HUES48 (cell line): ENCODE data around the gene LRBA.

Experiments
- H3K27ac ChIP-seq: one replicate; pipeline ENCODE4 v1.7.0; 2013; ENCODE audit warnings: low read depth, low read length, inconsistent platforms
- H3K27me3 ChIP-seq: 2 replicates; pipeline ENCODE4 v1.6.1; 2013; ENCODE audit warnings: mild to moderate bottlenecking, low read length; ENCODE audit not compliant: control insufficient read depth, insufficient read depth
- H3K36me3 ChIP-seq: 2 replicates; pipeline ENCODE4 v1.6.1; 2013; ENCODE audit warnings: low read length; ENCODE audit not compliant: control insufficient read depth, insufficient read depth
- H3K4me1 ChIP-seq: 2 replicates; pipeline ENCODE4 v1.6.1; 2013; ENCODE audit warnings: mild to moderate bottlenecking, low read length; ENCODE audit not compliant: control insufficient read depth, insufficient read depth
- H3K4me3 ChIP-seq: 2 replicates; pipeline ENCODE4 v1.5.1; 2013; ENCODE audit warnings: mild to moderate bottlenecking, low read depth, low read length
- H3K9ac ChIP-seq: 2 replicates; pipeline ENCODE4 v1.6.1; 2013; ENCODE audit warnings: mild to moderate bottlenecking, low read depth, low read length, moderate library complexity
- H3K9me3 ChIP-seq: 2 replicates; pipeline ENCODE4 v1.6.1; 2013; ENCODE audit warnings: low read length; ENCODE audit not compliant: control insufficient read depth, insufficient read depth

LRBA gene

GRCh38 chr4:150259861-150260567, 755.1 kb downstream of the LRBA start:
- Histone ChIP-seq H3K9ac (no peak overlapping the region), H3K9me3 (no peaks in the 10 kb centered on the region), H3K4me1 (peaks cover 10% of the 10 kb centered on the region)

GRCh38 chr4:150258569-150258968, 756.5 kb downstream of the LRBA start:
- H3K4me1 ChIP-seq: peaks cover 10% of the 10 kb centered on the region; the same call in 1 of the 2 replicates
- no peaks in the 10 kb centered on the region for H3K27me3 ChIP-seq
- no peak overlapping the region for H3K27ac ChIP-seq
- no peak overlapping the region for H3K9ac ChIP-seq
- H3K9me3 ChIP-seq: no peaks in the 10 kb centered on the region
- H3K36me3 ChIP-seq: no peaks in the 10 kb centered on the region
- H3K4me3 ChIP-seq: no peak overlapping the region

More at GRCh38 chr4:150259861-150260567, 755.1 kb downstream of the LRBA start:
- Histone ChIP-seq H3K27ac (no peak overlapping the region), H3K27me3 (no peaks in the 10 kb centered on the region), H3K4me3 (no peak overlapping the region), H3K36me3 (no peaks in the 10 kb centered on the region)

- Histone ChIP-seq H3K27me3 (no peaks in the 10 kb centered on the region), H3K4me1 (peaks cover 10% of the 10 kb centered on the region; the same call in 1 of the 2 replicates), H3K27ac (no peak overlapping the region), H3K36me3 (no peaks in the 10 kb centered on the region), H3K9ac (no peak overlapping the region), H3K9me3 (no peaks in the 10 kb centered on the region), H3K4me3 (no peak overlapping the region)
Measured at GRCh38 chr4:150256841-150257730, 758.0 kb downstream of the LRBA start.

GRCh38 chr4:150256225-150256620, 758.9 kb downstream of the LRBA start:
- Histone ChIP-seq H3K36me3 (no peaks in the 10 kb centered on the region), H3K27me3 (no peaks in the 10 kb centered on the region), H3K4me1 (peaks cover 10% of the 10 kb centered on the region; the same call in 1 of the 2 replicates), H3K4me3 (no peak overlapping the region), H3K9ac (no peak overlapping the region), H3K9me3 (no peaks in the 10 kb centered on the region), H3K27ac (no peak overlapping the region)

GRCh38 chr4:150255610-150256224, 759.4 kb downstream of the LRBA start:
- no peaks in the 10 kb centered on the region for H3K9me3 ChIP-seq
- H3K36me3 ChIP-seq: no peaks in the 10 kb centered on the region
- no peak overlapping the region for H3K4me3 ChIP-seq
- peaks cover 10% of the 10 kb centered on the region; the same call in 1 of the 2 replicates for H3K4me1 ChIP-seq
- H3K27me3 ChIP-seq: no peaks in the 10 kb centered on the region
- H3K9ac ChIP-seq: no peak overlapping the region
- H3K27ac ChIP-seq: no peak overlapping the region

- no peaks in the 10 kb centered on the region for H3K36me3 ChIP-seq
- H3K4me3 ChIP-seq: no peak overlapping the region
- H3K9me3 ChIP-seq: no peaks in the 10 kb centered on the region
- H3K27ac ChIP-seq: no peak overlapping the region
- H3K4me1 ChIP-seq: peaks cover 14% of the 10 kb centered on the region; the same call in 1 of the 2 replicates
- H3K27me3 ChIP-seq: no peaks in the 10 kb centered on the region
- no peak overlapping the region for H3K9ac ChIP-seq
Measured at GRCh38 chr4:150253965-150254630, 761.0 kb downstream of the LRBA start.

- no peak overlapping the region for H3K9ac ChIP-seq
- no peaks in the 10 kb centered on the region for H3K9me3 ChIP-seq
- H3K4me1 ChIP-seq: peaks cover 14% of the 10 kb centered on the region; the same call in 1 of the 2 replicates
- no peak overlapping the region for H3K27ac ChIP-seq
- H3K27me3 ChIP-seq: no peaks in the 10 kb centered on the region
- H3K36me3 ChIP-seq: no peaks in the 10 kb centered on the region
- no peak overlapping the region for H3K4me3 ChIP-seq
Measured at GRCh38 chr4:150253416-150253815, 761.7 kb downstream of the LRBA start.

- no peak overlapping the region for H3K9ac ChIP-seq
Measured at GRCh38 chr4:150252741-150253140, 762.3 kb downstream of the LRBA start.

GRCh38 chr4:150252306-150252705, 762.8 kb downstream of the LRBA start:
- Histone ChIP-seq H3K4me3 (no peak overlapping the region), H3K36me3 (no peaks in the 10 kb centered on the region), H3K9me3 (no peaks in the 10 kb centered on the region), H3K4me1 (peaks cover 10% of the 10 kb centered on the region; the same call in 1 of the 2 replicates), H3K9ac (no peak overlapping the region), H3K27me3 (no peaks in the 10 kb centered on the region), H3K27ac (no peak overlapping the region)

More at GRCh38 chr4:150252741-150253140, 762.3 kb downstream of the LRBA start:
- Histone ChIP-seq H3K36me3 (no peaks in the 10 kb centered on the region), H3K9me3 (no peaks in the 10 kb centered on the region), H3K27ac (no peak overlapping the region), H3K27me3 (no peaks in the 10 kb centered on the region), H3K4me1 (peaks cover 14% of the 10 kb centered on the region; the same call in 1 of the 2 replicates), H3K4me3 (no peak overlapping the region)

- no peak overlapping the region for H3K4me3 ChIP-seq
- H3K4me1 ChIP-seq: peaks cover 5% of the 10 kb centered on the region; the same call in 1 of the 2 replicates
- no peaks in the 10 kb centered on the region for H3K27me3 ChIP-seq
- no peak overlapping the region for H3K9ac ChIP-seq
- no peak overlapping the region for H3K27ac ChIP-seq
- H3K36me3 ChIP-seq: no peaks in the 10 kb centered on the region
- H3K9me3 ChIP-seq: no peaks in the 10 kb centered on the region
Measured at GRCh38 chr4:150251752-150252190, 763.3 kb downstream of the LRBA start.
